HG02840 (cell line): Measurements from ENCODE around the gene KIAA1586.
A peak's percentile ranks its signal among the peaks of the same experiment; 100 is the strongest.
"Not testable (repeated sequence)": the region's sequence is repeated elsewhere in the genome, so short reads cannot be mapped to it uniquely, and the experiment has no call there.

Experiments
- ATAC-seq: cut with Tn5 transposase; IDR thresholded peaks from one replicate; pipeline ENCODE4 v1.9.1; 2021; ENCODE audit warnings: mild to moderate bottlenecking, moderate library complexity, moderate number of reproducible peaks; ENCODE audit not compliant: unreplicated experiment, low FRiP score

Gene KIAA1586

GRCh38 chr6:57040011-57040410, 6.5 kb upstream of the KIAA1586 start:
- no peak for ATAC-seq

- ATAC-seq = not testable (repeated sequence)
Observed at GRCh38 chr6:57044061-57044460, 2.4 kb upstream of the KIAA1586 start.

GRCh38 chr6:57044568-57044967, 1.9 kb upstream of the KIAA1586 start:
- ATAC-seq = no peak

GRCh38 chr6:57047257-57047585, 728 bp downstream of the KIAA1586 start:
- peak; percentile 21 for ATAC-seq

- not testable (repeated sequence) for ATAC-seq
Observed at GRCh38 chr6:57047859-57048258, 1.4 kb downstream of the KIAA1586 start.

- ATAC-seq = no peak
Observed at GRCh38 chr6:57048577-57048976, 2.1 kb downstream of the KIAA1586 start.

GRCh38 chr6:57063847-57064246, 17.4 kb downstream of the KIAA1586 start:
- ATAC-seq = no peak

GRCh38 chr6:57064809-57065208, 18.3 kb downstream of the KIAA1586 start:
- no peak for ATAC-seq

- ATAC-seq = no peak
Observed at GRCh38 chr6:57068061-57068460, 21.6 kb downstream of the KIAA1586 start.

GRCh38 chr6:57069228-57069627, 22.7 kb downstream of the KIAA1586 start:
- no peak for ATAC-seq

GRCh38 chr6:57069920-57070331, 23.4 kb downstream of the KIAA1586 start:
- ATAC-seq = no peak

GRCh38 chr6:57072108-57072507, 25.6 kb downstream of the KIAA1586 start:
- ATAC-seq = no peak

GRCh38 chr6:57074383-57074782, 27.9 kb downstream of the KIAA1586 start:
- no peak for ATAC-seq

GRCh38 chr6:57075092-57075491, 28.6 kb downstream of the KIAA1586 start:
- ATAC-seq = no peak

- no peak for ATAC-seq
Observed at GRCh38 chr6:57078531-57079207, 32.2 kb downstream of the KIAA1586 start.

GRCh38 chr6:57085471-57085870, 39.0 kb downstream of the KIAA1586 start:
- no peak for ATAC-seq

- ATAC-seq = no peak
Observed at GRCh38 chr6:57086843-57087242, 40.4 kb downstream of the KIAA1586 start.

GRCh38 chr6:57087916-57088315, 41.4 kb downstream of the KIAA1586 start:
- ATAC-seq = no peak

GRCh38 chr6:57089265-57089664, 42.8 kb downstream of the KIAA1586 start:
- no peak for ATAC-seq

- peak; percentile 94 for ATAC-seq
Observed at GRCh38 chr6:57089687-57090457, 43.4 kb downstream of the KIAA1586 start, which contains the start of gene ZNF451. Gene ZNF451 (plus strand): TSS chr6:57090188. CDS start chr6:57090254, 66 bp downstream.

- peak; percentile 6 for ATAC-seq
Observed at GRCh38 chr6:57090458-57091067, 44.1 kb downstream of the KIAA1586 start.
